GM04503 (cell line): ENCODE results near the gene SLC22A2.
"Not testable (repeated sequence)": the region's sequence is repeated elsewhere in the genome, so short reads cannot be mapped to it uniquely, and the experiment has no call there.

Experiments used
- DNase-seq: peaks from one replicate; pipeline ENCODE4 v3.0.0-alpha.2; 2012; ENCODE audit warnings: low read depth

The SLC22A2 gene

GRCh38 chr6:160258346-160259142, at the start of gene SLC22A2:
Gene SLC22A2, minus strand, starts transcription at chr6:160258821. Its CDS starts 64 bp downstream, at chr6:160258757.
- no peak for DNase-seq

- no peak for DNase-seq
These were observed 47.5 kb upstream of the SLC22A2 start for GRCh38 chr6:160305926-160306713.

GRCh38 chr6:160303806-160304205, 45.2 kb upstream of the SLC22A2 start:
- DNase-seq = no peak

GRCh38 chr6:160302431-160303082, 43.9 kb upstream of the SLC22A2 start:
- DNase-seq = not testable (repeated sequence)

- DNase-seq = no peak
These were observed 42.7 kb upstream of the SLC22A2 start for GRCh38 chr6:160301339-160301738.

GRCh38 chr6:160300076-160300695, 41.6 kb upstream of the SLC22A2 start:
- no peak for DNase-seq

- no peak for DNase-seq
These were observed 40.9 kb upstream of the SLC22A2 start for GRCh38 chr6:160299559-160299958.

GRCh38 chr6:160298121-160298520, 39.5 kb upstream of the SLC22A2 start:
- DNase-seq = no peak

GRCh38 chr6:160297310-160297709, 38.7 kb upstream of the SLC22A2 start:
- DNase-seq = no peak

GRCh38 chr6:160293844-160294243, 35.2 kb upstream of the SLC22A2 start:
- DNase-seq = no peak

- DNase-seq = no peak
These were observed 27.0 kb upstream of the SLC22A2 start for GRCh38 chr6:160285541-160286105.

GRCh38 chr6:160284575-160284974, 26.0 kb upstream of the SLC22A2 start:
- no peak for DNase-seq

GRCh38 chr6:160282444-160282843, 23.8 kb upstream of the SLC22A2 start:
- DNase-seq = no peak

GRCh38 chr6:160279850-160280249, 21.2 kb upstream of the SLC22A2 start:
- DNase-seq = no peak

GRCh38 chr6:160278786-160279310, 20.2 kb upstream of the SLC22A2 start:
- no peak for DNase-seq

- DNase-seq = no peak
These were observed 19.7 kb upstream of the SLC22A2 start for GRCh38 chr6:160278311-160278710.

GRCh38 chr6:160277546-160277945, 18.9 kb upstream of the SLC22A2 start:
- DNase-seq = no peak

GRCh38 chr6:160277144-160277543, 18.5 kb upstream of the SLC22A2 start:
- DNase-seq = no peak

GRCh38 chr6:160276126-160276525, 17.5 kb upstream of the SLC22A2 start:
- no peak for DNase-seq

GRCh38 chr6:160275511-160276003, 16.9 kb upstream of the SLC22A2 start:
- DNase-seq = no peak

GRCh38 chr6:160274871-160275510, 16.4 kb upstream of the SLC22A2 start:
- DNase-seq = no peak
